Stimulated activated naive CD8-positive, alpha-beta T cell treated with anti-CD3 and anti-CD28 coated beads, Interleukin-15, amount 100 ng/mL, for 72 hours (primary cell): Measurements from ENCODE around the gene MACROH2A1.
A peak's percentile ranks its signal among the peaks of the same experiment; 100 is the strongest.

Experiments
- ATAC-seq: fragments of 150-1000 bp; cut with Tn5 transposase; 2 replicates; pipeline ENCODE4 v1.10.0; 2021; ENCODE audit warnings: mild to moderate bottlenecking, moderate library complexity
- DNase-seq, 2 donors: peaks; one replicate each; pipeline ENCODE4 v3.0.0; 2021 to 2022
- H3K27ac Mint-ChIP-seq, 2 donors: one replicate each; pipeline ENCODE4 v1.8.0; 2022; ENCODE audit warnings: mild to moderate bottlenecking in 2 of 2, mixed read lengths in 2 of 2, moderate library complexity in 2 of 2
- H3K27me3 Mint-ChIP-seq: one replicate; pipeline ENCODE4 v1.8.0; 2022; ENCODE audit warnings: mixed read lengths
- H3K4me1 Mint-ChIP-seq: one replicate; pipeline ENCODE4 v1.8.0; 2022; ENCODE audit warnings: mild to moderate bottlenecking, mixed read lengths
- H3K4me3 Mint-ChIP-seq, 2 donors: one replicate each; pipeline ENCODE4 v1.8.0; 2022; ENCODE audit warnings: mild to moderate bottlenecking in 2 of 2, mixed read lengths in 2 of 2, moderate library complexity in 1 of 2
- H3K9me3 Mint-ChIP-seq, 2 donors: one replicate each; pipeline ENCODE4 v1.8.0; 2022; ENCODE audit warnings: mixed read lengths in 2 of 2

Gene MACROH2A1

DNA sequence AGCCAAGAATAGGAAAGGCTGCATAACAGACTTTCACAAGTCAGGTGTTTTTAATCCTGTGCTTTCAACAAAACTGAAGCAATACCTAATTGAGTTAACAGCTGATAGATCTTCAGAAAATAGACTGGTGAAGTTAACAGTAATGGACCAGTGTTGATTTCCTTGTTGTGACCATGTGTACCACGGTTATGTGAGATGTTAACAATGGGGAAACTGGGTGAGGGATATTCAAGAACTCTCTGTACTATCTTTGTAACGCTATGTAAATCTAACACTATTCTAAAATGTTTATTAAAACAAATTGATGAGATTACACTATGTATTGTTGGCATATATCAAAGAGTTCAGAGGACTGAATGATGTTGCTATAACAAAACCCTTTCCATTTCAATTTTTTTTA is 36.9 kb downstream of the MACROH2A1 start:
- no peak for DNase-seq
- Mint-ChIP-seq H3K27me3 (no peaks in the 10 kb centered on the region), H3K4me1 (peaks cover 10% of the 10 kb centered on the region), H3K27ac (no peak overlapping the region), H3K4me3 (no peak overlapping the region), H3K9me3 (no peaks in the 10 kb centered on the region)
- no peak for ATAC-seq

DNA sequence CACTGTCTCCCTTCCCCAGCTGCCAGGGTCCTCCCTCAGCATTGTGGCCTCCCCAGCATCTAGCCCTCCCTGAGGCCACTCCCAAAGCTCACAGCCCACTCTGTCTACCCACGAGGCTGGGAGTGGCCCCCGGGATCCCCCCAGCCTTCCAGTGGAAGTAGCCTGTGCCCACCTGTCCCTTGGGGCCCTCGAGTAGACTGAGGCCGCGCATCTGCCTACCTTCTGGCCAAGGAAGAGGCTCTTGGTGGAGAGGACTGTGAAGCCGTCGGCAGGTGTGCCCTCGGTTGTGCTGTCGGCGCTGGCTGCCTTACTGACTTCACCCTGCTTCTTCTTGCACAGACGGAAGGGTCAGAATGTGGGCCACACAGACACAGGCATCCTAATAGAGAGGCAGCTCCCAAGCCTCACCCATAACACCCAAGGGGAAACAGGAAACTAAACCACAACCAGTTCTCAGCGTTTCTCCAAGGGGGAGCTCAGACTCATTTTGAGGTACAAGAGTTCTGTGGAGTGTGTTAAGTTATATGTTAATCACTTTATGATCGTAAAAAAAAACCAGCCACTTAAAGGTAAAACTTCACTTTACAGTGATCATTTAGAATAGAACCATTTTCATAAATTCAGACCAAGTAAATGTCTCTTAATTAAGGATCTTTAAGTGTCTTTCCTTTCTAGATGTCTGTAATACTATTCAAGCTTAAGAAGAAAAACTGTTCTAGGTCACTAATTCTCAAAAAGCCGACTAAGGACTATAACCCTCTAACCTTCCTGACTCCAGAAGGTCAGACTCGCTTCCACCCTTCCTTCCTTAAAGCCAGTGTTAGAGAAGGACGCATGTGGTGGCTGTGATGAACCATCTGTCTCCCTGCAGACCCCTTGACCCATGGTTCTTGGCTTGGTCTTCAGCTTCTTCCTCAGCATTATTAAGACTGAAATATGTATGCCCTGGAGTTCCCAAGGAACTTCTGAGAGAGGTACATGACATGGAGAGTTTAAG is 38.5 kb downstream of the MACROH2A1 start:
- no peak overlapping the region for H3K4me3 Mint-ChIP-seq
- peak overlapping the region in 1 of 2 donors; percentile 63 for H3K27ac Mint-ChIP-seq
- no peak for DNase-seq

DNA sequence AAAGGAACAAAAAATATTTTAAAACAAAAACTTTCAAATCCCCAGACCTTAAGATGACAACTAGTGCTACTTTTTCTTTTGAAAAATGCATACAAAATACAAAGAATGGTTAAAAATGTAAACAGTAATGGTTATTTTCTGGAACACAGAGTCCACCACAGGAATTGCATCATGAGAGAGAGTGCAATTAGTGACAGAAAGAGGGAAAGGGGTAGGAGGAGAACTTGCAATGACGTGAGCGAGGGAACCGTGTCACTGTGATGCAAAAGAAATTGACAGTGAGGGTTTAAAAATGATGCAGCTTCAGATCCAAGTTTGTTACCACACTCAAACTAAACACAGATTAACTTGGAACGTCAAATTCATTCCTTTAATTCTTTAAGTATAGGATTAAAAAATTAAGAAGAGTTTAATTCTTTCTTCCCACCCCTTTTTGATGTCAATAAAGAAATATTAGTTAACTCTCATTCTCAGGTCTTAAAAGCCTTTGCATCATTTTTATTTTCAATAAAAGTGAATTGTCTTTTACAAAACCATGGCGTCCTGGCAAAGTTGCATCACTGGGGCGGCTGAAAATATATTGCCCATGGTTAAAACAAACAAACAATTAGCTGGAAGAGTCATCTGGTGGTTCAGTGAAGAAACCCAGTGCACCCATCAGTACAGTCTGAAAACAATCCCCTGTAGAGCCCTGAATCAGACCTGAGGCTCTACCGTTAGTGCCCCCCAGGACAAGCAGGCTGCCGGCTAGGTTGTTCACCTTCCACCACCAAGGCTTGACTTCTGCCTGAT is 39.5 kb downstream of the MACROH2A1 start:
- peaks cover 10% of the 10 kb centered on the region for H3K4me1 Mint-ChIP-seq
- peak overlapping the region in 1 of 2 donors; percentile 63 for H3K27ac Mint-ChIP-seq
- H3K27me3 Mint-ChIP-seq: no peaks in the 10 kb centered on the region
- no peaks in the 10 kb centered on the region for H3K9me3 Mint-ChIP-seq
- no peak overlapping the region for H3K4me3 Mint-ChIP-seq
- no peak for DNase-seq
- no peak for ATAC-seq

More for the DNA sequence above, 38.5 kb downstream of the MACROH2A1 start:
- ATAC-seq: no peak
- Mint-ChIP-seq H3K27me3 (no peaks in the 10 kb centered on the region), H3K4me1 (peaks cover 10% of the 10 kb centered on the region), H3K9me3 (no peaks in the 10 kb centered on the region)

DNA sequence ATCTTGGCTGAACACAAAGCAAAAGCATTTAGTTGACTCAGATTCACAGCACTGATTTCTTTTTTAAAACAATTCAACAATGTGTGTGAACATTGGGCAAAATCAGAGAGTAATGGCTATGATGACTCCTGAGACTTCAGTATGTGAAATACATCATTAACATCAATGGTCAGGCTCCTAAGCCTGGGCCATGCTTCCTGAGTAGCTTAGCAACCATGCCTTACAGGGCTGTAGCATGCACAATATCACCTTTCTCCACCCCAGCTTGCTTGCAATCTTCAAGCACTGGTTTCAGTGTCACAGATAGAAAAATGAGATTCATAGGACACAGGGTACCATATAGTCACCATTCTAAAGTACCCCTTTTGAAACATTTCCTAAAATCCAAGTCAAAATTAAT is 41.3 kb downstream of the MACROH2A1 start:
- Mint-ChIP-seq H3K4me3 (no peak overlapping the region), H3K4me1 (peaks cover 10% of the 10 kb centered on the region), H3K27me3 (no peaks in the 10 kb centered on the region), H3K9me3 (no peaks in the 10 kb centered on the region), H3K27ac (no peak overlapping the region)
- no peak for ATAC-seq
- no peak for DNase-seq

- H3K27ac Mint-ChIP-seq: no peak overlapping the region
- ATAC-seq: no peak
- H3K9me3 Mint-ChIP-seq: no peaks in the 10 kb centered on the region
- H3K4me1 Mint-ChIP-seq: peaks cover 10% of the 10 kb centered on the region
- no peaks in the 10 kb centered on the region for H3K27me3 Mint-ChIP-seq
- H3K4me3 Mint-ChIP-seq: no peak overlapping the region
- no peak for DNase-seq
Observed at GRCh38 chr5:135356522-135357318, 42.3 kb downstream of the MACROH2A1 start.

DNA sequence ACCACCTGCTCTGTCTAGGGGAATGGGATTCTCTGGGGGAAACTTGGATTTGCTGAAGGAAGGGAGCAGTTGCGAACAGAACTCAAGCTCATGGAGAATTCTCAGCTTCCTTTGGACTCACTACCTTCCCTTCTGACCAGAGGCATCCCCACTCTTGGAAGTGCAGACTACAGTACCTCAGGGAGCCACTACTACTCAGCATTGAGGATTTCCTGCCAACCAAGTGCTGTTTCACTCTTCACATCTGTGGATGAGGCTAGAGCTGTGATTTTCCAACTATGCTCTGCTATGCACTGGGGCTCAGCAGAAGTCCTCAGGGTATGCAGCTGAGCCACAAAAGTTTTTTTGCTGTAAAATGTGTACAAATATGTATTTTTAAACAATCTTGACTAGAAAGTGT is 43.9 kb downstream of the MACROH2A1 start:
- ATAC-seq (no peak), DNase-seq (no peak)
- H3K9me3 Mint-ChIP-seq: no peaks in the 10 kb centered on the region
- H3K4me3 Mint-ChIP-seq: no peak overlapping the region
- no peaks in the 10 kb centered on the region for H3K27me3 Mint-ChIP-seq
- no peak overlapping the region for H3K27ac Mint-ChIP-seq
- H3K4me1 Mint-ChIP-seq: peaks cover 2% of the 10 kb centered on the region

GRCh38 chr5:135353952-135354721 is 44.9 kb downstream of the MACROH2A1 start:
- Mint-ChIP-seq H3K27me3 (no peaks in the 10 kb centered on the region), H3K4me3 (no peak overlapping the region), H3K4me1 (no peaks in the 10 kb centered on the region), H3K9me3 (no peaks in the 10 kb centered on the region), H3K27ac (peak overlapping the region; percentile 48 to 75)
- ATAC-seq (no peak), DNase-seq (no peak)

DNA sequence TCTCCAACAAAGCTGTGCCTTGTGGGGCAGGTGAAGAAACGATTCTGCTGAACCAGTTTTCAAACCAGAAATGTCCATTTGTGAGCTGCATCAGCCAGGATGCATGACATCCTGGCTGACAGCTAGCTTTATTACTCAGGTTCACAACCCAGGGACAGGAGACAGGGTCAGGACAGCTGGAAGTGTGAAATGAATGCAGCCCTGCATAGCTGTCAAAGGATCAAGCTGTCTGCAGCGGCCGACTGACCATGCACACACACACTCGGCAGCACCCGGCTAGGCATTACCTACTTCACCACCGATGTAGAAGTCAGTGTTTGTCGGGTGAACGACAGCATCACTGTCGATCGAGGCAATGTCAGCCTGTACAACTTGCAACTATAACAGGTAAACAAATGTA is 48.5 kb downstream of the MACROH2A1 start:
- Mint-ChIP-seq H3K9me3 (no peaks in the 10 kb centered on the region), H3K4me1 (no peaks in the 10 kb centered on the region), H3K27me3 (no peaks in the 10 kb centered on the region), H3K4me3 (no peak overlapping the region), H3K27ac (no peak overlapping the region)
- ATAC-seq (no peak), DNase-seq (no peak)

GRCh38 chr5:135349886-135350285 is 49.1 kb downstream of the MACROH2A1 start:
- H3K9me3 Mint-ChIP-seq: no peaks in the 10 kb centered on the region
- no peak for ATAC-seq
- no peak overlapping the region for H3K4me3 Mint-ChIP-seq
- no peaks in the 10 kb centered on the region for H3K27me3 Mint-ChIP-seq
- H3K4me1 Mint-ChIP-seq: no peaks in the 10 kb centered on the region
- no peak for DNase-seq
- H3K27ac Mint-ChIP-seq: peak overlapping the region in 1 of 2 donors; percentile 49

GRCh38 chr5:135349451-135349850 is 49.6 kb downstream of the MACROH2A1 start:
- no peak for DNase-seq
- H3K9me3 Mint-ChIP-seq: no peaks in the 10 kb centered on the region
- H3K27me3 Mint-ChIP-seq: no peaks in the 10 kb centered on the region
- no peak overlapping the region for H3K4me3 Mint-ChIP-seq
- no peaks in the 10 kb centered on the region for H3K4me1 Mint-ChIP-seq
- ATAC-seq: no peak
- H3K27ac Mint-ChIP-seq: no peak overlapping the region

DNA sequence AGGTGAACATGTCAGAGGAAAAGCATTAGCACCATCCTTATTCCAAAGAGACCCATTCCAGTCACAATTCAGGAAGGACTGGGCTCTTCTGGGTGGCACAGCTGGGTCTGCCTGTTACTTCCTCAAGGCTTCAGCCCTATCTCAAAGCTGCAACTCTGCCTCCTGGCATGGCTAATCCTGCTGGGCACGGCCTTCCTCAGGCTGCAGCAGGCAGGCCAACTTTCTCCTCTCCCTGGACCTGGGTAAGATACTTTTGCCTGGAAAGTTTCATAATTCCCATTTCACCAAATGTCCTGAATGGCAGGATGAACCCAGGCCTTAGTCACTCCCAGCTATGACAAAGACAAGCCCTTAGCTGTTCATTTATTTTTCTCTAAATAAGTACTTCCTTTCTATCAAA is 50.1 kb downstream of the MACROH2A1 start:
- Mint-ChIP-seq H3K27ac (peak overlapping the region in 1 of 2 donors; percentile 25), H3K4me1 (no peaks in the 10 kb centered on the region), H3K9me3 (no peaks in the 10 kb centered on the region), H3K27me3 (no peaks in the 10 kb centered on the region), H3K4me3 (no peak overlapping the region)
- ATAC-seq (no peak), DNase-seq (no peak)

GRCh38 chr5:135347392-135347791 is 51.6 kb downstream of the MACROH2A1 start:
- no peak overlapping the region for H3K4me3 Mint-ChIP-seq
- ATAC-seq (no peak), DNase-seq (no peak)
- H3K27me3 Mint-ChIP-seq: no peaks in the 10 kb centered on the region
- H3K9me3 Mint-ChIP-seq: no peaks in the 10 kb centered on the region
- H3K27ac Mint-ChIP-seq: no peak overlapping the region
- H3K4me1 Mint-ChIP-seq: peaks cover 10% of the 10 kb centered on the region

GRCh38 chr5:135345956-135346731 is 52.9 kb downstream of the MACROH2A1 start:
- Mint-ChIP-seq H3K27ac (peak overlapping the region in 1 of 2 donors; percentile 17), H3K27me3 (no peaks in the 10 kb centered on the region), H3K9me3 (no peaks in the 10 kb centered on the region), H3K4me3 (no peak overlapping the region), H3K4me1 (peaks cover 14% of the 10 kb centered on the region)
- ATAC-seq (no peak), DNase-seq (no peak)

GRCh38 chr5:135344349-135344748 is 54.7 kb downstream of the MACROH2A1 start:
- H3K27ac Mint-ChIP-seq: peak overlapping the region in 1 of 2 donors; percentile 88
- H3K27me3 Mint-ChIP-seq: no peaks in the 10 kb centered on the region
- ATAC-seq (no peak), DNase-seq (no peak)
- H3K4me1 Mint-ChIP-seq: peaks cover 14% of the 10 kb centered on the region
- no peak overlapping the region for H3K4me3 Mint-ChIP-seq
- H3K9me3 Mint-ChIP-seq: no peaks in the 10 kb centered on the region
